DMS79 (cell line): ENCODE data around the gene VWA3B.
"Not testable (repeated sequence)": the region's sequence is repeated elsewhere in the genome, so short reads cannot be mapped to it uniquely, and the experiment has no call there.

Source experiments
- DNase-seq: peaks from one replicate; lab custom pipeline; 2025; lab: John Stamatoyannopoulos, UW

VWA3B gene

GRCh38 chr2:98245491-98245890 lies 158.5 kb downstream of the VWA3B start:
- no peak for DNase-seq

- DNase-seq: no peak
These were observed 160.4 kb downstream of the VWA3B start for GRCh38 chr2:98247383-98247782.

- no peak for DNase-seq
These were observed 165.2 kb downstream of the VWA3B start for GRCh38 chr2:98252038-98252773.

GRCh38 chr2:98253461-98254070 lies 166.6 kb downstream of the VWA3B start:
- no peak for DNase-seq

GRCh38 chr2:98254504-98255059 lies 167.6 kb downstream of the VWA3B start:
- DNase-seq: no peak

GRCh38 chr2:98258906-98259305 lies 171.9 kb downstream of the VWA3B start:
- DNase-seq: no peak

- no peak for DNase-seq
These were observed 176.4 kb downstream of the VWA3B start for GRCh38 chr2:98263362-98263761.

- not testable (repeated sequence) for DNase-seq
These were observed 181.3 kb downstream of the VWA3B start for GRCh38 chr2:98268225-98268624.

GRCh38 chr2:98269274-98269673 lies 182.3 kb downstream of the VWA3B start:
- no peak for DNase-seq

- DNase-seq: no peak
These were observed 182.9 kb downstream of the VWA3B start for GRCh38 chr2:98269830-98270229.

GRCh38 chr2:98277162-98277859 lies 190.3 kb downstream of the VWA3B start:
- DNase-seq: no peak

GRCh38 chr2:98278074-98278473 lies 191.1 kb downstream of the VWA3B start:
- no peak for DNase-seq

- DNase-seq: no peak
These were observed 193.6 kb downstream of the VWA3B start for GRCh38 chr2:98280376-98281102.

- DNase-seq: no peak
These were observed 194.6 kb downstream of the VWA3B start for GRCh38 chr2:98281607-98282006.

GRCh38 chr2:98282109-98282508 lies 195.1 kb downstream of the VWA3B start:
- no peak for DNase-seq

GRCh38 chr2:98293030-98293429 lies 206.1 kb downstream of the VWA3B start:
- no peak for DNase-seq

- no peak for DNase-seq
These were observed 207.1 kb downstream of the VWA3B start for GRCh38 chr2:98293931-98294687.

- no peak for DNase-seq
These were observed 207.7 kb downstream of the VWA3B start for GRCh38 chr2:98294711-98295110.

- no peak for DNase-seq
These were observed 208.3 kb downstream of the VWA3B start for GRCh38 chr2:98295275-98295674.

- no peak for DNase-seq
These were observed 208.9 kb downstream of the VWA3B start for GRCh38 chr2:98295721-98296414.

GRCh38 chr2:98296440-98296839 lies 209.5 kb downstream of the VWA3B start:
- no peak for DNase-seq
